NK-92 treated with Interleukin-12 subunit alpha and Interleukin-12 subunit beta, amount 100 ng/mL, for 24 hours (cell line): ENCODE data around the gene LHFPL2.
"Not testable (repeated sequence)": the region's sequence is repeated elsewhere in the genome, so short reads cannot be mapped to it uniquely, and the experiment has no call there.

Experiments used
- DNase-seq: peaks from one replicate; lab custom pipeline; 2025; lab: John Stamatoyannopoulos, UW

Gene LHFPL2

DNA sequence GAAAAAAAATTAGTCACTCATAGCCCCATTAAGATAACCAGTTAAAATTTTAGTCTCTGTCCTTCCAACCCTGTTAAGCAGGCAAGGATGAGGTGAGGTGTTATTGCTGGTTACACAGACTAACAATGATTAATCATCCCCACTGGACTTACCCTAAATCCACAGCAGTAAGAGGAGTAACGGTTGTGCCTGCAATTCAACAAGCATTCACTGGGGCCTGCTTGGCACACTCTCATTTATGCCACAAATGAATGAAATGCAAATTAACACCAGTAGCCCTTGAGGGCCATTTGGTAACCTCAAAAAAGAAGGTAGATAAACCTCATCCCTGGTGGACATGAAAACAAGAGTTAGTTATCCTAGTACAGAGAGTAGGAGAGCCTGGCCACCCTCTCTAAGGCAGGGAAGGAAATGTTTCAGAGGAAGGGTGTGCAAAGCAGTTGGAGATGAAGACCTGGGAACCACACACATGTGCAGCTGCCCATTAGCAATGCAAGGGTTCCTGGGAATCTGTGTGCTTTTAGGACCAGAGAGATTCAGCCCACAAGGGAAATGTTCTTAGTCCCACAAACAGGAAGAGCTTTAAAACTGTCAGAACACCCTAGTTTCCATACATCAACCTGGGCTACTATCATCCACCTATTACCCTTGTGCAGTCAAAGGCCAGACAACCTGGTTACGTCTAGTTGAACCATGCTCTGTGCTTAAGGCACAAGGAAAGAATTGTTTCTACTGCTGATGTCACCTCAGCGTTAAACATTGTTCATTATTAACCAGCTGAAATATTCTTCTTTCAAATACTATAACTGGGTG lies 7.7 kb downstream of the LHFPL2 start:
- no peak for DNase-seq

DNA sequence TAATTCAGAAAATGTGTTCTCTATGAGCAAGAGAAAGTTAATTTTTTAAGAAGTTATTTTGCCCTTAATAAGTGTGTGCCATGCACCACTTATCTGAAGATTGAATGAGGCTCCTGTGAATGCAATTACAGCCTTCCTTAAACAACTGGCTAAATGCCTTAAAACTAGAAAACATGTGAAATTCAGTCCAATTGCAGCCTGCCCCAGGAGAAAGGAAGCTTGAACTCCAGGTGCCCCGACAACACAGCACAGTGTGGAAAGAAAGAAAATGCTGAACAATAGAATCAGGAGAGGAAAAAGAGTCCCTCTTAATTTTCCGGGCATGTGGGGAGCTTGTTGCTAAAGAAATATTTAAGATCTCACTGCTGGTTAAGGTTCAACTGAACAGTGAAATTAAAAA lies 8.8 kb downstream of the LHFPL2 start:
- no peak for DNase-seq

DNA sequence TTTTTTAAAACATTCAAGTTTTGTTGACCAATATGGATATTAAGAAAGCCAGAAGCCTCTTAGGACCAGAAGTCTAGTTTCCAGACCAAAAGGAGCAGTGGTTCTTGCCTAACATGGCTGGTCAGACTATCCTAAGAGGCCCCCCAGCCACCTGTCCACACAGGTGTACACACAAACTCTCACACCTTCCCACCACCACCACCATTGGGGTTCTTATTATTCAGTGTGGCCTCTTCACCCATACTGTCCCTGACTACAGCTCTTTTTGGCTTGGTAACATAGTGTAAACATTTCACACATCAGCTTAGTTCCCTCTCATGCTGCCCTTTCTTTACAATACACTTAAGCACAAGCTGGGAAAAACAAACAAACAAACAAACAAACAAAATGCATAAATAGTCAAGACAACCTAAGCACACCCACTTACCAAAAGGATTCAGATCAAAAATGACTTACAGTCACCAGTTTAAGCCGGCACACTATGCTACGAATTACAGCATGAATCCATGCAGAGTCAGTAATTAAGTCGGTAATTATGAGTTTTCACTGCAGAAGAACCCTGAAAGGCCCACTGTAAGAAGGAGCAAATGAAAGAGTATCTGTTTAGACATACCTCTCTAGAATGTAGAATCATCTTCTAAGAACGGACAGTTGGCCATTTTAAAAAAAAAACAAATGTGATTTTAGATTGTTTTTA lies 9.5 kb downstream of the LHFPL2 start:
- DNase-seq, result no peak

DNA sequence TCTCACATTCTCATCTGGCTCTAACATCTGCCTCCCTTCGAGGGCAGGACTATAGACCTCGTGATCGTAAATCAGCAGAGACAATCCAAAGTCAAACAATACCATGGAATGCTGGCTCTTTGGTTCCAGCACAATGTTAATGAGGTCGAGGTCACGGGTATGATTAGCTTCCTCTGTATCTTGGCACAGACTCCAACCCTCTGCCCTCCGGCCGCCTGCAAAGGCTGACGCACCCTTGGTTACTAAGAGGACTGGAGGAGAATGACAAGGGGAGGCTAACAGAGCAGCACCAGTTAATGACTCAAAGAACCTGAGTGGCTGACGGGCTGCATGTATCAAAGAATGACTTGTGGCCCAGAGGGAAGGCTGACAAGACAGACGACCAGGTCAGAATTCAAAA lies 10.1 kb downstream of the LHFPL2 start:
- no peak for DNase-seq

DNA sequence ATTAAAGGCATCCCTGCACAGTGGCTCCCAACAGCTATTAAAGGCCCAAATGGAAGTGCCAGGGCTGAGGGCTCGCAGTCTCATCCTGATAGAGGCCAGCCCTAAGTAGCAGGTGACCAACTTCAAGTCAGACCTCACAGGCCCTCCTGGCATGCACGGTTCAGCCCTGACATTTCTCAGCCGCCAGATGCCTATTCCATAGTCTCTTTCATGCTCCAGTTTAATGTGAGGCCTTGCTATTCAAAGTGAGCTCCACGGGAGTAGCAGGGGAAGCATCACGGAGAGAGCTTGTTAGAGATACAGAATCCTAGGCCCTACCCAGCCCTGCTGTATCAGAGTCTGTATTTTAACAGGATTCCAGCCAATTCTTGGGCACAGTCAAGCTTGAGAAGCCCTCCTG lies 11.1 kb downstream of the LHFPL2 start:
- no peak for DNase-seq

DNA sequence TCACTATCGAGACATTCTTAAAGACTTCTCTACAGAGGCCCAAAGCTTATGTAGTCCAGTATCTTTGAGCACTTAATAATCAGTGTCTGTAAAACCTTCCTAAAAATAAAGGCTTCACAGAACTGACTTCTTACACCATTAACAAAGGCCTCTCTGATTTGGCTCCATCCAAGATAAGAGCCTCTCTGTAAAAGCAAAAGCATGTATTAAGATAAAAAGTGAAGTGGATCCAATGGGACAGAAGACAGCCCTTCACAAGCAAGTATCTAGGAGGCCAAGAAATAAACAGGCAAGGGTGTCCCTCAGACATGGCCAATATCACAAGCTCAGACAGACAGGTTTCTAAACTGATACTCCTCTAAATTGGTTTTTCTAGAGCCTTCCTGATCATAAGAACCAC lies 11.9 kb downstream of the LHFPL2 start:
- no peak for DNase-seq

DNA sequence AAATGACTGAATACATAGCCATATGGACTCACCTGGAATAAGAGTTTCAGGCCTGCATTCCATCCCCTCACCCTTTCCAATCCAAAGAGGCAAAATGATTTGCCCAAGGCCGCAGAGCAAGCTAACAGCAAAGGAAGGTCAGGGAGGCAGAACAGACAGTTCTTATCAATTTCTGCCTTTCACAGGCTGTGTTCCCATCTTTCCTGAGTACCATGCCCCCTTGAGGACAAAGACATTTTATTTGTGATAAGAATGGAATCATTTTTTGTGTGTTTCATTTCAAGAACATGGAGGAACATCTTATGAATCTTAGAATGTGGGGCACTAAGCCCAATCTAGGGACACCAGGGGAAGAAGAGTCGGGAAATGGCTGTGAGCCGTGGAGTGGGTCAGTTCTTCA lies 13.9 kb downstream of the LHFPL2 start:
- DNase-seq, result no peak

DNA sequence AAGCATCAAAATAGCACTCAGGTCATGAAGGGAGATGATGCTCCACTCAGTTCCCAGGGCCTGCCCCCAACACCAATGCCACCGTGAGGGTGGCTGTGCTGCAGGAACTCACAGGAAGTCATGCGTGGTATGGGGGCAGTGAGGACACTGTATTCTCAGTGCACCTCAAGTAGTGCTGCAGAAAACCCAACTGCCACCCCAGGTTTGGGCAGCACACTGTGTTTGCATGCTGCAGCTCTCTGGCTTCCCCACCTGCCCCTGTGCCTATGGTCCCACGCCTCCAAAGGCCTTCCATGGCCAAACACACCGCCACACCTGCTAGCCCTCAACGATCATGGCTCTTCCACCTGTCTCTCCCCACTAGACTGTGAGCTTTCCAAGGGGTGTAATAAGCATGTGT lies 14.3 kb downstream of the LHFPL2 start:
- no peak for DNase-seq

DNA sequence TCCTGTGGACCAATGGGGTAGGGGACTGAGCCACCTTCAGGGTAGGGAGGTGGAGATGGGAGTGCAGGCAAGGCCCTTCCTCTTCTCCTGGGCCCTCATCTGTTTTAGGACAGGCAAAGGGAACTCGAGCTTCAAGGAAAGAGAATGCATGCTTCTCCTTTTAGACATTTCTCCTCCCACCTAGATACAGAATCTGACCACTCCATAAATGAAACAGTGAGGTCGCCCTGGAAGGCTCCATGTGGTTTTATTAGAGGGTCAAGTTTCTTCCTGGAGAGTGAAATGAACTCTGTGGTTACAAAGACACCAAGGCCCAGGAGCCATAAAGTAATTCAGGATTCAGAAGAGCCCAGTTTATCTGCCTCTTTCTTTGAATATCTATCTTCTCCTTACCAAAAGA lies 14.9 kb downstream of the LHFPL2 start:
- no peak for DNase-seq

DNA sequence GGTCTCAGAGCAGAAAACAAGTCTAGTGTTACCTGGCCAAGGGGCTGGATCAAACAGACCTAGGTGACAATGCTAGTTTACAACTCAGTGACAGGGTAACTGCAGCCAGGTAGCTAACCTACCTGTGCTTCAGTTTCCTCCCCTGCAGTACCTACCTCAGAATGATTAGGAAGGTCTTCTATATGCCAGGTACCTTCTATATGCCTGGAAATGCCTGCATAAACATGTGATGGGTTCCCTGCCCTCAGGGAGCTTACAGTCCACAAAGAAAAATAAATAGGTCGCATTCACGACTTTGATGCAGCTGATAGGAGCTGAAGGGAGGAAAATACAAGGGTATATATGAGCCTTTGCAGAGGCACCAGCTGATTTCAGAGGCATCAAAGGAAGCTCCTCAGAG lies 16.1 kb downstream of the LHFPL2 start:
- DNase-seq, result no peak

DNA sequence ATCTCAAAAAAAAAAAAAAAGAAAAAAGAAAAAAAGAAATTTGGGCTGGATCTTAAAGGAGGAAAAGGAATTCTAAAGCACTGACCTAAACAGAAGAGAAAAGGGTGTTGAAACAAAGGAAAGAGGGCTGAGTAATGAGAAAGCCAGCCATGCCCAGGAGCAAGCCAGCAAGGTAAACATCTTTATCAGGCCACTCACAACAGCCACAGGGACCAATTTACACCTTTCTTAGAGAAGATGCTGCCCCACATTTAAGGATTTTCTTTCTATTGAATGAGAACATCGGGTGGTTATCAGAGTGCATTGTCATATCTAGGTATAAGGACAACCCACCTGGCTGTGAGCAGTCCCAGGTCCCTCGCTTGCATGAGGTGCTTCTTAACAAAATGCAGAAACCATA lies 16.6 kb downstream of the LHFPL2 start:
- no peak for DNase-seq

DNA sequence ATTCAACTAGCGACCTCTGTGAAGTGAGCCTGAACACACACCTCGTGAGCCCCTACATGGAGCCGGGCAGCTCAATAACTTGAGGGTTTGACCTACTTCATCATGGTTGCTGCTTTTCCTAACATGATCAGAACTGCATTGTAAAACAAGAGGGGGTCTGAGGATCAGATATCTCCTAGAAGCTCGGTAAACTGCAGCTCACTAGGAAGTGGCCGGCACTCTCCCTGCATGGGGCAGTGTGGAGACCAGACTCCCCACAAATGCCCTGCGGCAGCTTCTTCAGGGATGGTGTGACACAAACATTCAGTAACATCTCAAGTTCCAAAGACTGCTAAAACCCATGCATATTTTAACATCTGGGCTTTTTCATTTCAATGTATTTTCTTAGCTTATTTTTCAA lies 18.5 kb downstream of the LHFPL2 start:
- DNase-seq, result no peak

DNA sequence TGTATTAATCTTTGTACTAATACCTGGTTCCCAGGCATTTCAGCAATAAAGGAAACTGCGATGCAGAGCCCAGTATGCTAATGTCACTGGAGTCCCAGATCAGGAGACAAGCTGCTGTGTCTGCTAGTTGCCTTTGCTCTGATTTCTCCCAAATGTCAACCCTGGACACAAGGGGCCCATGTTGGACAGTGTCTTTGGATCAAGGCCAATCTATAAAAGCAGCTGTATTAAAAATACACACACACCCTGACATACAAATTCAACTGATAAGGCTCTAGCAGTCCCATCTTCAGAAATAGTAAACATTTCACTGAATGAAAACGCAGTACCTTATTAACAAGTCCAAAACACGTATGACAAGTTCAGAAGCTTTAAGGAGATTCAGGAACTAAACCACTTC lies 18.9 kb downstream of the LHFPL2 start:
- DNase-seq, result no peak

DNA sequence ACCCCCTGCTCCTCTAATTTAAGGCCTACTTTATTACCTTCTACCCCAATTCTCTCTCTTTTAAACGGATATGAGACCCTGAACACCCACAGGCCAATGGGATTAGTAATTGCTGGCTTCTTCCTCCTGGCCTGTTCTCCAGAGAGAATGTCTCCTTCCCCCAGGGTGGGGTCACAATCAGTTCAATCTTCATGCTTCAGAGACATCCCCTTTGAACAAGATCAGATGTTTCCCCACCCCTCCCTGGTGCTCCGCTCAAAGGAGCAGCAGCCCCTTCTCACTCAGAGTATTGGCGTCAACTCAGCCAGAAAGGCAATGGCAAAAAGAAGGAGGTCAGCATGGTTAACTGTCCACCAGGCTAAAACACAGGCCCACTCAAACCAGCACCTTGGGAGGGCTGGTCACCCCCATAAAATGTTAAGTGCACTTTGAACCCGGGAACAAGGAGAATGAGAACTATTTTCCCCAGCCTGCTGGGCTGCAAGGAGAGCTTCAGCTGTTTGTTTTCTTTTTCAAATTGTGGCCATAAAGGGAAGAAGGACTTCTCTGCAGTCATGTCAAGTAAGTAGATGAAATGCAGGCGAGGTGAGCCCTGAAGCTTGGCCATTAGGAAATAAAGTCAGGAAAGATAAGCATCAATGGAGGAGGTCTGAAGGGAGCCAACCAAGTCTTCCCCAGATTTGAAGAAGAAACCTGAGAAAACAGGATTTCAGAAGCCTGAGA lies 20.1 kb downstream of the LHFPL2 start:
- DNase-seq, result no peak

DNA sequence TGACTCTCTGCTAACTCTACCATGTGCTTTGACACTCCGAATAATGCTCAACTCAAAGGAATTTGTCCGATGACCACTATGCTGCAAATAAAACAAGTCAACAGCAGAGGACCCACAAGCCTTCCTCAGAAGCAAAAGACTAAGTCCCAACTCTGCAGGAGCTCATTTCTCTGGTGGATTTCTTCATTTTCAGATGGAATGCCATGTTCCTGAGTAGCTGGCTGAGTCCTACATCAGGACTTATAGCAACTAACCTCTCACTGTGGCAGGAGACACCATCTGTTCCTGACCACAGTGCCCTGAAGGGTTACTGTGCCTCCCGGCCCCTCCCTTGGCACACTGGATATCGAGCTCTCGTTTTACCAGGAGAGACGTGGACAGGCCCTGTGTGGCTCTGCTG lies 20.8 kb downstream of the LHFPL2 start:
- DNase-seq, result no peak

DNA sequence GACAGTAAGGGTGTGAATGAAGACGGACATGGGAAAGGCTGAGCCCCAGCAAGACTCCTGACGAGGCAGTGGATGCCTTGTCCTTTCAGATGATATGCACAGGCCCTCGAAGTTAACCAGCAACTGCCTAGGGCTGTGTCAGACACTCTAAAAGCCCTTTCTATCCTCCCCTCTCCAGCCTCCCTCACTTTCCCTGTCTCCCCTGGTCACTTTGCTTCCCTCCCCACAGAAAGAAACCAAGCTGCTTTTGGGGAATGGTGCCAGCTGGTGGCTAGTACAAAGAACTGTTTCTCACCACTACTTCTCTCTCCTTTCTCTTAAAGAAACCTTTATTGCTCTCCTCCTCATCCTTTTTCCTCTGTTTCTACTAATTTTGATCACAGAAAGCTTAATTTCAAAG lies 21.4 kb downstream of the LHFPL2 start:
- DNase-seq, result no peak

DNA sequence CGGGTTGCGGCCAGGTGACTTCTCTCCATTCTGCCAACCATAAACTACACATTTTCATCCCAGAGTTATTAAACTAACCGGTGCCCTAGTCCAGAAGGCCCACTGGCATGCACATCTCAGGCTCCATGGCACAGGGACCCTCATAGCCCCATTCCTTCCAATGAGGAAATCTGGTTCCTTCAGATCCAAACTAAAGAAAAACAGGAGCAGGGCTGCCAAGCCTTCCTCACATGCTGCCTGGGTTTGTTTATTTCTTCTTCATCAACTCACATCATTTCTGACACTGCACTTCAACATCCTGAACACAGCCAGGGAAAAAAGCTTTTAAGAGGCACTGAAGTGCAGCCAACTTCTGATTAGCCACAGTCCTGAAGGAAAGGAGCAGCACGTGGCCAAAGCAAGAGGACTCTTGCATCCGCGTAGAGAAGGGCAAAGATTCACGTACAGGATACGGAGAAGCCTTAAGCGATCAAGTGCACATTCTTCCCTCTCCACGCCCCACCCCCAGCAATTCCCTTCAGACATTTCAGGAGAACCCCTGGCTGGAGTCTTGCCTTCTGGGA lies 22.5 kb downstream of the LHFPL2 start:
- no peak for DNase-seq

DNA sequence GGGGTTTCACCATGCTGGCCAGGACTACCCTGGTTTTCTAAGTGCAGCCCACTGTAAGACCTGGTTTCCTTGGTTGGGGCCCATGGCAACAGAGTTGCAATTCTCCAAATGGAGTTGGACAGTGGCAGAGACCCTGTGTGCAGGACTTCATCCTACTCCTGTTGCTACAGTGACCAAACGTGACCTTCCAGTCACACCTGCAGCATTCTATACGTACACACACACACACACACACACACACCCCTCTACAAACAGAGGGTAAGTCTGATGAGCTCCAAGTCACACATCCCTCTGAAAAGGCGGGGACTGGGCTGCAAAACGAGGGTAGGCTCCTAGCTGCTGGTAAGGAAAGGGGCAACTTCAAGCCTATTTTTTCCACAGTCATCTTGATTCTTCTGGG lies 23.6 kb downstream of the LHFPL2 start:
- no peak for DNase-seq

DNA sequence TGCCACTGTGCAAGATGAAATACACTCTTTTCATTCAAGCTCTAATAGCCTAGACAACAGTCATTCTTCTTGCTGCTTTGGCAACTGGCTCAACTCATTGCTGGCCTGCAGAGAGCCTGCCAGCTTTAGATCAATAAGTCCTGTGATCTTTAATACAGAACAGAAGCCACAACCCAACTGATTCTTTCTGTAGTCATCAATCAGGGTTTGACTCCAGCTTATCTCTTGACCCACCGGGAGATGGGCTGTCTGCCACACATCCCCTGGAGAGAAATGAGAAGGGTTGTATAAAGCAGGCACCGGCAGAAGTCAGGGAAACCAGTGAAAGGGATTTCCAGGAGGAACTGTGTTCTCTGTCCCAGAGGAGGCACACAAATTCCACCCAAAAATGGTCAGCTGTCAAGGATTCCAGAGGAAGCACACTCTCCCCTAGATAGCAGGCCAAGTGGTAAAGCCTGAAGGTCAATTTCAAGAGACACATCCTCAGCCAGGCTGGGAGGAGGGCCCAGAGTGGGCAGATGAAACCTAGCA lies 24.5 kb downstream of the LHFPL2 start:
- no peak for DNase-seq

DNA sequence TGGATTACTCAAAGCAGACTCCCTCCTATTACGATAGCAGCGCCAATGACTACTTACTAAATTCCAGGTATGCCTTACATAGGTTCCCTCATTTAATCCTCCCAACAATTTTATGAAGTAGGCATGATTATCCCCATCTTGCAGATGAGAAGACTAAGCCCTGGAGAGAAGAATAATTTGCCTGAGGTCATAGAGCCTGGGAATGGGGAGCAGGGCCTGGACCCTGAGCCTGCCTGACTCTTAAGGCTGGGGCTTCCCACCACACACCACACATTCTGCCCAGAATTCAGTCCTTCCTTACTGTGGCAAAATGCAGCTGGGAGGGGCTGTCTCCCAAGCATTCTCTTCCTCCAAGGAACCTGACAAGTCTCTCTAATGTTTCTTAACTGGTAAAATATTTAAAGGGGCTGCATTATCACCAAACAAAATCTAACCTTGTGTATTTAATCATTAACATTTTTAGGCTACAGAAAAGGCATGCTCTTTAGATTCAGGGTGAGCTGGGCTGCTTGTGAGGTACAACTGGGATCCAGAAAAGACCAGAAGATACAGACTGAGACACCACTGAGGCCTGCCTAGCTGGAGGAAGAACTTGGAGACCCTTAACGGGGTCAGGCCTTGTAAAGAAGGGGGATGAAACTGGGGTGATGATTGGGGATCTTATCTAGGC lies 26.1 kb downstream of the LHFPL2 start:
- DNase-seq, result no peak

DNA sequence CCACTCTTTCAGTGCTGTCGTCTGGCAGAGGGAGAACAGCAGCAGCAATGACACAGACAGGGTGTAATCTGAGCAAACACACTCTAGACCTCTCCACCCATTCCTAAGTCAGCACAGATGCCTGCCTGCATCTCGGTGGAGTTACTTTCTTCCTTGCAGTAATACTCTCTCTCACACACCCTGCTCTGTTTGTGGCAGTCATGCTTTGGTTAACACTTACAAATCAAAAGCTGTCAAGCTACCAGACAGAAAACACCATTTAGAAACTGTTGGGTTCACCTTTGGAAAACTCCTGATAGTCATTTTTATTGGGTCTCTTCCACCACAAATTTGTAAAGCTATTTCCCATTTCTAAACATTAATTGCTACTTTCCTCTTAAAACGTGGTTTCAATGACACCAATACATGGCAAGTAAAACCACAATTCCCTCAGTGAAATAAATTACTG lies 27.3 kb downstream of the LHFPL2 start:
- DNase-seq, result no peak

DNA sequence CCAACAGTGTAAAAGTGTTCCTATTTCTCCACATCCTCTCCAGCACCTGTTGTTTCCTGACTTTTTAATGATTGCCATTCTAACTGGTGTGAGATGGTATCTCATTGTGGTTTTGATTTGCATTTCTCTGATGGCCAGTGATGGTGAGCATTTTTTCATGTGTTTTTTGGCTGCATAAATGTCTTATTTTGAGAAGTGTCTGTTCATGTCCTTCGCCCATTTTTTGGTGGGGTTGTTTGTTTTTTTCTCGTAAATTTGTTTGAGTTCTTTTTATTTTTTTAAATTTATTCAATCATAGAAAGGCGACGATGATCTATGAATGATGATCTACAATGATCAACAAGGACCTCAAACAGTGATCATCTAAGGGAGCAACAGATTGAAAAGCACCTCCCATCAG lies 28.5 kb downstream of the LHFPL2 start:
- DNase-seq, result not testable (repeated sequence)
